Type B pancreatic cell (in vitro differentiated cells): ENCODE results near the gene CSPG5. TPM values are rescaled to one million over a fixed set of nuclear protein-coding genes. Genes with fewer than 3 reads are reported as not detected.

Experiments
- DNase-seq: peaks from one replicate; pipeline ENCODE4 v3.0.0; 2021; ENCODE audit warnings: mixed read lengths; ENCODE audit not compliant: unreplicated experiment; ENCODE audit errors: extremely low spot score
- H3K27ac Mint-ChIP-seq: 2 replicates; pipeline ENCODE4 v1.8.0; 2021; ENCODE audit warnings: mild to moderate bottlenecking, mixed read lengths
- H3K27me3 Mint-ChIP-seq: 2 replicates; pipeline ENCODE4 v1.8.0; 2021; ENCODE audit warnings: mixed read lengths
- H3K36me3 Mint-ChIP-seq: 2 replicates; pipeline ENCODE4 v1.8.0; 2021; ENCODE audit warnings: mixed read lengths
- H3K4me1 Mint-ChIP-seq: one replicate; pipeline ENCODE4 v1.8.0; 2021; ENCODE audit warnings: mixed read lengths; ENCODE audit not compliant: unreplicated experiment
- H3K4me3 Mint-ChIP-seq: 2 replicates; pipeline ENCODE4 v1.8.0; 2021; ENCODE audit warnings: mild to moderate bottlenecking, mixed read lengths
- H3K9me3 Mint-ChIP-seq: 2 replicates; pipeline ENCODE4 v1.8.0; 2021; ENCODE audit warnings: mixed read lengths
- total RNA-seq: library from RNA; stranded (reverse); gene quantifications from 2 replicates; pipeline ENCODE4 v1.2.1, GENCODE V29; 2021; ENCODE audit warnings: low replicate concordance
- TF ChIP-seq, protein P1 (sequence below): fragments of 200-600 bp; sonication (generic); conservative IDR thresholded peaks from 2 replicates; pipeline ENCODE4 v1.5.0; 2021; ENCODE audit warnings: antibody characterized with exemption, mild to moderate bottlenecking

The CSPG5 gene
- total RNA-seq, 1 donor from 2014 or later = 2.1 TPM

GRCh38 chr3:47594792-47595191 lies 16.1 kb upstream of the CSPG5 start:
- TF ChIP-seq, protein P1, sequence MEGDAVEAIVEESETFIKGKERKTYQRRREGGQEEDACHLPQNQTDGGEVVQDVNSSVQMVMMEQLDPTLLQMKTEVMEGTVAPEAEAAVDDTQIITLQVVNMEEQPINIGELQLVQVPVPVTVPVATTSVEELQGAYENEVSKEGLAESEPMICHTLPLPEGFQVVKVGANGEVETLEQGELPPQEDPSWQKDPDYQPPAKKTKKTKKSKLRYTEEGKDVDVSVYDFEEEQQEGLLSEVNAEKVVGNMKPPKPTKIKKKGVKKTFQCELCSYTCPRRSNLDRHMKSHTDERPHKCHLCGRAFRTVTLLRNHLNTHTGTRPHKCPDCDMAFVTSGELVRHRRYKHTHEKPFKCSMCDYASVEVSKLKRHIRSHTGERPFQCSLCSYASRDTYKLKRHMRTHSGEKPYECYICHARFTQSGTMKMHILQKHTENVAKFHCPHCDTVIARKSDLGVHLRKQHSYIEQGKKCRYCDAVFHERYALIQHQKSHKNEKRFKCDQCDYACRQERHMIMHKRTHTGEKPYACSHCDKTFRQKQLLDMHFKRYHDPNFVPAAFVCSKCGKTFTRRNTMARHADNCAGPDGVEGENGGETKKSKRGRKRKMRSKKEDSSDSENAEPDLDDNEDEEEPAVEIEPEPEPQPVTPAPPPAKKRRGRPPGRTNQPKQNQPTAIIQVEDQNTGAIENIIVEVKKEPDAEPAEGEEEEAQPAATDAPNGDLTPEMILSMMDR = no peak
- H3K4me3 Mint-ChIP-seq = no peak overlapping the region
- H3K4me1 Mint-ChIP-seq = no peaks in the 10 kb centered on the region
- H3K9me3 Mint-ChIP-seq = no peaks in the 10 kb centered on the region
- no peak for DNase-seq
- peaks cover 44% of the 10 kb centered on the region for H3K36me3 Mint-ChIP-seq
- no peaks in the 10 kb centered on the region for H3K27me3 Mint-ChIP-seq
- H3K27ac Mint-ChIP-seq = no peak overlapping the region

- H3K27ac Mint-ChIP-seq = no peak overlapping the region
- no peak overlapping the region for H3K4me3 Mint-ChIP-seq
- TF ChIP-seq, protein P1 = no peak
- peaks cover 58% of the 10 kb centered on the region for H3K36me3 Mint-ChIP-seq
- H3K27me3 Mint-ChIP-seq = no peaks in the 10 kb centered on the region
- no peak for DNase-seq
- no peaks in the 10 kb centered on the region for H3K4me1 Mint-ChIP-seq
- no peaks in the 10 kb centered on the region for H3K9me3 Mint-ChIP-seq
These were observed 13.6 kb upstream of the CSPG5 start for GRCh38 chr3:47592066-47592795.

DNA sequence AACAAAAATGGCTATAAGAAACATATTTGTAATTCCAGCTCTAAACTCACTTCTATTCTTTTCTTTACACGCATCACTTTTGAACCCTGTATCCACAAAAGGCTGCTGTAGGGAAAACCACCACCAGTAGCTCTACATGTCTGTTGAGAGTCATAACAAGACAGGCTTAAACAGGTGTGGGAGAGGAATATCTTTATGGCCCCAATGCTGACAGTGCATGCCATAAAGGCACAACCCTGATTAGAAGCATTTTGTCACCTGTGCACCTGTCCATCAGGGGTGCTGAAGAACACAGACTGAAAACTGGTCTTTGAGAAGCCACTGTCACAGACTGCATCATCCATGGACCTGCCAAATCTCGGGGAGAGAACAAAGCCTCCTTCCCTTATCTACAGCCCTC lies 11.6 kb upstream of the CSPG5 start:
- TF ChIP-seq, protein P1 = no peak
- Mint-ChIP-seq H3K27ac (no peak overlapping the region), H3K9me3 (no peaks in the 10 kb centered on the region), H3K4me3 (no peak overlapping the region), H3K36me3 (peaks cover 61% of the 10 kb centered on the region), H3K4me1 (no peaks in the 10 kb centered on the region), H3K27me3 (no peaks in the 10 kb centered on the region)
- no peak for DNase-seq

- Mint-ChIP-seq H3K4me1 (no peaks in the 10 kb centered on the region), H3K27me3 (no peaks in the 10 kb centered on the region), H3K9me3 (no peaks in the 10 kb centered on the region), H3K36me3 (peaks cover 54% of the 10 kb centered on the region), H3K27ac (no peak overlapping the region), H3K4me3 (no peak overlapping the region)
- TF ChIP-seq, protein P1 = no peak
- no peak for DNase-seq
These were observed 9.9 kb upstream of the CSPG5 start for GRCh38 chr3:47588587-47588986.

DNA sequence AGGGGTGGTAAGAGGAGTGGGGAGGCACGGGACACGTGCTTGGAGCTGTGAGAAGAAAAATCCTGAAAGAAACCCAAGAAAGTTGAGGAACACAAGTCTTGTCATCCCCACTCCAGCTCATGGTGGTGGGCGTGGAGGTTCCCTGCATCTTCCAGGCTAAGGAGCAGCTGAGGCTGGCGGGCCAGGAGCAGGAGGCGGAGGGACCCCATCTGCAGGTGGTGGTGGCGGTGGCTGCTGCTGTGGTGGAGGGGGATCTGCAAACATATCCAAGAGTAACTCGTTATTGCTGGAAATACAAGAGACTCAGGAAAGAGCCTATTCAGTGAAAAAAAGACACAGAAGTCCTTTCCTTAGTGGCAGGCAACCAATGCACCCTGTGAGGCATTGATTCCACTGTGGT lies 9.4 kb upstream of the CSPG5 start:
- TF ChIP-seq, protein P1 = no peak
- H3K4me3 Mint-ChIP-seq = no peak overlapping the region
- H3K36me3 Mint-ChIP-seq = peaks cover 50% of the 10 kb centered on the region
- H3K9me3 Mint-ChIP-seq = no peaks in the 10 kb centered on the region
- no peaks in the 10 kb centered on the region for H3K27me3 Mint-ChIP-seq
- no peak overlapping the region for H3K27ac Mint-ChIP-seq
- no peak for DNase-seq
- no peaks in the 10 kb centered on the region for H3K4me1 Mint-ChIP-seq
